Esophagus muscularis mucosa (tissue), 3 donors: ENCODE results near the gene ARHGAP24.

Source experiments
- POLR2A ChIP-seq: fragments of 450-650 bp; IDR thresholded peaks from one replicate; pipeline ENCODE4 v1.6.1; 2017; ENCODE audit warnings: antibody characterized with exemption, moderate library complexity, mild to moderate bottlenecking, low read depth
- TF ChIP-seq, protein P1 (sequence below), 3 experiments: fragments of 200-600 bp in 2 of 3; fragments of 450-650 bp in 1 of 3; sonication (generic) in 2 of 3; IDR thresholded peaks; one replicate each; pipeline ENCODE4 v1.5.1; 2017 to 2019; ENCODE audit warnings: antibody characterized with exemption in 3 of 3, mild to moderate bottlenecking in 2 of 3, moderate library complexity in 1 of 3

DNA sequence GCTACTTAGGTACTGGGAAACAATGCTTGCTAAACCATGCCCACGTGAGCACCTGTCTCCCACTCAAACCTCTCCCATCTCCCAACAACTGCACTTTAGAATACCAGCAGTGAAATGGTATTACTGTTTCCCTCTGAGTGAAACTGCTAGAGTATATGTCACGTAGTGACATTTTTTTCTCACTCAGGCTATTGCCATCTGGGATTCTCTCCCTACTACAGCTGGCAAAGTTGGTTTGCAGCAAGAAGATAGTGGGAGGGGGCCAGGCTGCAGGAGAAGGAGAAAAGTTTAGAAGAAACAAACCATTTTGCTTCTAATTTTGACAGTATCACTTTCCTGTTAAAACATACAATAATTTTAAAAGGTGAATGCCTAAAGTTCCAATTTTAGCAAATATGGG is 526.6 kb downstream of the ARHGAP24 start:
- TF ChIP-seq, protein P1, sequence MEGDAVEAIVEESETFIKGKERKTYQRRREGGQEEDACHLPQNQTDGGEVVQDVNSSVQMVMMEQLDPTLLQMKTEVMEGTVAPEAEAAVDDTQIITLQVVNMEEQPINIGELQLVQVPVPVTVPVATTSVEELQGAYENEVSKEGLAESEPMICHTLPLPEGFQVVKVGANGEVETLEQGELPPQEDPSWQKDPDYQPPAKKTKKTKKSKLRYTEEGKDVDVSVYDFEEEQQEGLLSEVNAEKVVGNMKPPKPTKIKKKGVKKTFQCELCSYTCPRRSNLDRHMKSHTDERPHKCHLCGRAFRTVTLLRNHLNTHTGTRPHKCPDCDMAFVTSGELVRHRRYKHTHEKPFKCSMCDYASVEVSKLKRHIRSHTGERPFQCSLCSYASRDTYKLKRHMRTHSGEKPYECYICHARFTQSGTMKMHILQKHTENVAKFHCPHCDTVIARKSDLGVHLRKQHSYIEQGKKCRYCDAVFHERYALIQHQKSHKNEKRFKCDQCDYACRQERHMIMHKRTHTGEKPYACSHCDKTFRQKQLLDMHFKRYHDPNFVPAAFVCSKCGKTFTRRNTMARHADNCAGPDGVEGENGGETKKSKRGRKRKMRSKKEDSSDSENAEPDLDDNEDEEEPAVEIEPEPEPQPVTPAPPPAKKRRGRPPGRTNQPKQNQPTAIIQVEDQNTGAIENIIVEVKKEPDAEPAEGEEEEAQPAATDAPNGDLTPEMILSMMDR (IDR thresholded peaks at IDR 0.05) = no peak
- TF ChIP-seq POLR2A = no peak
